Lower leg skin (tissue), 4 donors: ENCODE measurements around the gene DIABLO. TPM values are rescaled to one million over a fixed set of nuclear protein-coding genes. Genes with fewer than 3 reads are reported as not detected.
"Not testable (repeated sequence)": the region's sequence is repeated elsewhere in the genome, so short reads cannot be mapped to it uniquely, and the experiment has no call there.

ENCODE experiments used
- DNase-seq, 2 donors: peaks; one replicate each; pipeline ENCODE4 v3.0.0-alpha.2; 2019; ENCODE audit warnings: low spot score in 2 of 2
- H3K4me3 ChIP-seq: fragments of 200-600 bp; sonication (generic); 2 replicates; pipeline ENCODE4 v1.5.1; 2017; ENCODE audit warnings: mild to moderate bottlenecking, low read depth; ENCODE audit not compliant: poor library complexity, severe bottlenecking
- POLR2A ChIP-seq, 2 donors: fragments of 450-650 bp; IDR thresholded peaks; one replicate each; pipeline ENCODE4 v1.6.1; 2016 to 2017; ENCODE audit warnings: antibody characterized with exemption in 2 of 2, mild to moderate bottlenecking in 1 of 2, moderate library complexity in 1 of 2
- WGBS, 2 donors: methylation state at CpG; one replicate each; pipeline ENCODE4 v1.1.5; 2018; 5-methylcytosine and 5-hydroxymethylcytosine counted together
- intact Hi-C: fragments of 100-400 bp; cut with DNase I; formaldehyde crosslinking; loops from one replicate; pipeline ENCODE4 v1.15.0; 2023; ENCODE audit warnings: low total_unique reads
- total RNA-seq, 4 donors: library from RNA; depleted of rRNA; stranded (reverse); fragments of >200 nt; gene quantifications; one replicate each; pipeline ENCODE4 v1.1.0, GENCODE V29; 2016
- TF ChIP-seq, protein P1 (sequence below), 3 donors: fragments of 450-650 bp; IDR thresholded peaks; one replicate each; pipeline ENCODE4 v1.5.1; 2016; ENCODE audit warnings: antibody characterized with exemption in 3 of 3, mild to moderate bottlenecking in 3 of 3, moderate library complexity in 2 of 3

The DIABLO gene
- total RNA-seq, 4 donors from 2014 or later, result 35.5 to 43.9 (median 40.8) TPM

DNA sequence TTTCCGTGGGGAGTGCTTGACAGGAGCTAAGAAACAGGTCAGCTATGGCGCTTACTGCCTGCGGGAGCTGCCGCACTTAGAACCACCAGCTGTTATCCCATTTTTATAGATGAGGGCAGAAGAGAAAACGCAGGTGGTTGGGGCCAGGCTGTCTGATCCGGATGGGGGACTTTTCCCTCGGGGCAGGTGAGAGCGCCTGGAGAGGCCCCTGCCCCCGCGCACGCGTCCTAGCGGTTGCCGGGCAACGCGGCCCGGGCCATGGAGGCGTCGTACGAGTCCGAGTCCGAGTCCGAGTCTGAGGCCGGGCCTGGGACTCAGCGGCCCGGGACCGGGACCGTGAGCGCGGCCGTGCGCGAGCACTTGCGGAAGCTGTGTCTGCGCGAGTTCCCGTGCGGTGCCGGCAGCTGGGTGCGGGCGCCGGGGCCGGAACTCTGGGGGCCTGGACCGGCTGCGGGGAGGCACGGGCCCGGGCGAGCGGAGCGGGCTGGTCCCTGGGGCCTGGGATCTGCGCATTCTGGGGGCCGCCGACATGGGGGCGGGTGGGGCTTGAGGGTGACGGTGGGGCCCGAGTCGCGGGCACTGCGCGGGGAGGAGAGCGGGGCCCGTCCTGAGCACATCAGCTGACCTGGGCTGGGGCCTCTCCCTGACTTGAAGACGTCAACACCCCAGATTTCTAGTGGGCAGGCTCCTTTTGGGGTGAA, 42.8 kb downstream of the DIABLO start, which contains the start of gene LRRC43:
TSS of gene LRRC43 (plus strand) at position 237 of the 701 bp plus-strand sequence. CDS start at position 259, 22 bp downstream.
- no peak for TF ChIP-seq POLR2A (IDR thresholded peaks at IDR 0.05)
- TF ChIP-seq, protein P1, sequence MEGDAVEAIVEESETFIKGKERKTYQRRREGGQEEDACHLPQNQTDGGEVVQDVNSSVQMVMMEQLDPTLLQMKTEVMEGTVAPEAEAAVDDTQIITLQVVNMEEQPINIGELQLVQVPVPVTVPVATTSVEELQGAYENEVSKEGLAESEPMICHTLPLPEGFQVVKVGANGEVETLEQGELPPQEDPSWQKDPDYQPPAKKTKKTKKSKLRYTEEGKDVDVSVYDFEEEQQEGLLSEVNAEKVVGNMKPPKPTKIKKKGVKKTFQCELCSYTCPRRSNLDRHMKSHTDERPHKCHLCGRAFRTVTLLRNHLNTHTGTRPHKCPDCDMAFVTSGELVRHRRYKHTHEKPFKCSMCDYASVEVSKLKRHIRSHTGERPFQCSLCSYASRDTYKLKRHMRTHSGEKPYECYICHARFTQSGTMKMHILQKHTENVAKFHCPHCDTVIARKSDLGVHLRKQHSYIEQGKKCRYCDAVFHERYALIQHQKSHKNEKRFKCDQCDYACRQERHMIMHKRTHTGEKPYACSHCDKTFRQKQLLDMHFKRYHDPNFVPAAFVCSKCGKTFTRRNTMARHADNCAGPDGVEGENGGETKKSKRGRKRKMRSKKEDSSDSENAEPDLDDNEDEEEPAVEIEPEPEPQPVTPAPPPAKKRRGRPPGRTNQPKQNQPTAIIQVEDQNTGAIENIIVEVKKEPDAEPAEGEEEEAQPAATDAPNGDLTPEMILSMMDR (IDR thresholded peaks at IDR 0.05), result no peak
- intact Hi-C loops, result no loop called here
- DNase-seq, result no peak
- 4 to 7% methylated on average over 15 to 29 of the region's 63 CpGs for WGBS, 2 donors
- H3K4me3 ChIP-seq, result peak within 1 kb of the TSS; percentile 15

DNA sequence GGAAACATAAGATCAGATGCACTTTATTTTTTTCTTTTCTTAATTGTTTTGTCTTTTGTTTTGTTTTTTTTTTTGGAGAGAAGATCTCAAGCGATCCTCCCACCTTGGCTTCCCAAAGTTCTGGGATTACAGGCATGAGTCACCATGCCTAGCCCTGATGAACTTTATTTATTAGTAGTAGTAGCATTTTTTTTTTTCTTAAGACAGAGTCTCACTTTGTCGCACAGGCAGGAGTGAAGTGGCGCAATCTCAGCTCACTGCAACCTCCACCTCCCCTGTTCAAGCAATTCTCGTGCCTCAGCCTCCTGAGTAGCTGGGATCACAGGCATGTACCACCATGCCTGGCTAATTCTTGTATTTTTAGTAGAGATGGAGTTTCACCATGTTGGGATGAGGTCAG, 49.4 kb downstream of the DIABLO start:
- 81 to 82% methylated on average over 4 of the region's 4 CpGs for WGBS, 2 donors
- DNase-seq, intact Hi-C loops: not testable (repeated sequence)

DNA sequence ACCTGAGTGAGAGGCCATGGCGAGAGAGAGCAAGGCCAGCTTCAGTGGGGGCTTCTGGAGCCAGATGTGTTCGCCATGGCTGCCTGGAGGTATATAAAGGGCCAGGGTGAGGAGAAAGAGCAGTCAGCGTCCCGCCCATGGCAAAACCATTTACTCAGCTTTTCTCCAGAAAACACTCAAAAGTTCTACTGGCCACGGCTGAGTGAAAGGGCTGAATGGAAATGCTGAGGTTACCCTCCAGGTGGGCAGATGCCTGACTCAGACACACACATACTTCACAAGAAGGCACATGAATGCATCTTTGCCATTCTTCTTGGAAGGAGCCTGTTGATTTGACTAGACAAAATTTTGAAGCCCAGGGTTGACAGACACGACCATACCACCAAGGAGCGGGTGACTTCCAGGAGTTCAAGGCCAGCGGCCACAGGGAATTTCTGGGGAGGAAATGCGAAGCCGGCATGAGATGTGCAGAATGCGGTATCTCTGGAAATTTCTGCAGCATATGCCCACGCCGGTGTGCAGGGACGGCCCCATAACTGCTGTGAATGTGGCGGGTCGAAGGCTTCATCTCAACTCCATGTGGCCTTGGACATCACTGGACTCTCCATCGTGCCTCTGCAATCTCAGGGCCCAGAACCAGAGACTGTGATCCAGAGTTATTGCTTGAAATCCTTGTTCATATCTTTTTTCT, 51.6 kb downstream of the DIABLO start, which contains the start of gene IL31:
TSS of gene IL31 (minus strand) at position 67 of the 691 bp plus-strand sequence. CDS start at position 18, 49 bp downstream.
- no peak within 1 kb of the TSS for H3K4me3 ChIP-seq
- no peak for DNase-seq
- TF ChIP-seq, protein P1 (IDR thresholded peaks at IDR 0.05), result no peak
- TF ChIP-seq POLR2A (IDR thresholded peaks at IDR 0.05), result no peak
- WGBS, 2 donors, result 87 to 91% methylated on average over 17 of the region's 17 CpGs
- intact Hi-C loops, result no loop called here

More for the DNA sequence above, 49.4 kb downstream of the DIABLO start:
- H3K4me3 ChIP-seq, result not testable (repeated sequence)

DNA sequence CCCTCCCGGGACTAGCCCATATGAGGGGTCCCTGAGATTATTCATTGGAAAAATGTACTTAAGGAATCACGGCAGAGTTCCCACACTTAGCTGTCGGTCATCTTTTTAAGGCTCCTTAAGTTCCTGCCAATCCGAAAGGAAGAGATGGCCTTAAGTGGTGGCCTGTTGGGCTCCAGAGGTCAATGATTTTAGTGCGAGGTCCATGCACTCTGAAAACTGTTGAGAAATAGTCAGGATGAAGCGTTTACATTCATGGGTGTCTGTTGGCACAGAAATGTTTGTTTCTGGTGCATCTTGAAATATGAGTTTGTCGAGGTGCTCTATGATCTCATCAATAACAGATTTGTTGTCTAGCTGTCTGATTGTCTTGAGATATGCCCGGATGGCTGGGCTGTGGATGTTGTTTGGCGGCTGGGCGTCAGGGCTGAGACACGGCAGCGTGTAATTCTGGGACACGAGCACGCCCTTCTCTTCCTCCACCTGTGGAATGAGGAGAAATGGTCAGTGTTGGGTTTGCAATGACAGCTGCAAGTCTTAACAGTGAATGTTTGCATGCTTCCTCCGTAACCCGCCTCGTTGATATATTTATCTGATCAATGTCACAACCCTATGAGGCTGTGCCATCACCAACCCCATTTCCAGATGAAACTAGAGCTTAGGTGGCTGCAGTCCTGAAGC, 53.5 kb downstream of the DIABLO start:
- H3K4me3 ChIP-seq, result no peak overlapping the region
- TF ChIP-seq, protein P1 (IDR thresholded peaks at IDR 0.05), result no peak
- TF ChIP-seq POLR2A (IDR thresholded peaks at IDR 0.05), result no peak
- no peak for DNase-seq
- intact Hi-C loops, result no loop called here
- WGBS, 2 donors, result 61 to 67% methylated on average over 17 of the region's 17 CpGs

DNA sequence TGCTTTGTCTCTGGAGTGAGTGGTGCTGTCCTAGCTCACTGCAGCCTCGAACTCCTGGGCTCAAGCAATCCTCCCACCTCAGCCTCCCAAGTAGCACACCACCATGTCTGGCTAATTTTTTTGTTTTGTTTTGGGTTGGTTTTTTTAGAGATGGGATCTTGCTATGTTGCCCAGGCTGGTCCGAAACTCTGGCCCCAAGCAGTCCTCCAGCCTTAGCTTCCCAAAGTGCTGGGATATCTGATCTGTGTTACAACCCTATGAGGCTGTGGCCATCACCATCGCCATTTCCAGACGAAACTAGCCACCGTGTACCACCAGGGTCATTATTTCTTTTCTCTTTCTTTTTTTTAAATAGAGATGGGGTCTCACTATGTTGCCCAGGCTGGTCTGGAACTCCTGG, 54.5 kb downstream of the DIABLO start:
- WGBS, 2 donors, result 94% methylated on average over 5 of the region's 5 CpGs
- H3K4me3 ChIP-seq, result no peak overlapping the region
- TF ChIP-seq, protein P1 (IDR thresholded peaks at IDR 0.05), result no peak
- TF ChIP-seq POLR2A (IDR thresholded peaks at IDR 0.05), result no peak
- no peak for DNase-seq
- intact Hi-C loops, result no loop called here

DNA sequence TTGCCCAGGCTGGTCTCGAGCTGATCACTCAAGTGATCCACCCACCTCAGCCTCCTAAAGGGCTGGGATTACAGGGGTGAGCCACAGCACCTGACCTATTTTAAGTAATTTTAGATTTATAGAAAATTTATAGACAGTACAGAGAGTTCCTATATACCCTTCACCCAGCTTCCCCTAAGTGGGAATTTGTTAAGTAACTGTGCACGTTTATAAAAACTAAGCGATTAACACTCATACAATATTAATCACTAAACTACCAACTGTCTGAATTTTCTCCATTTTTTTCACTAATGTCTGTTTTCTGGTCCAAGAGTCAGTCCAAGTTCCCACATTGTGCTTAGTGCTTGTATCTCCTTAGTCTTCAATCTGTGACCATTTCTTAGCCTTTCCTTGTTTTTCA, 57.4 kb downstream of the DIABLO start:
- WGBS, 2 donors, result 92 to 93% methylated on average over 3 of the region's 3 CpGs
- TF ChIP-seq, protein P1 (IDR thresholded peaks at IDR 0.05), result no peak
- TF ChIP-seq POLR2A (IDR thresholded peaks at IDR 0.05), result no peak
- intact Hi-C loops, result no loop called here
- DNase-seq, result no peak
- no peak overlapping the region for H3K4me3 ChIP-seq
